Forelimb muscle (tissue), 1 donor: Measurements from ENCODE around the gene CCDC15. TPM values are rescaled to one million over a fixed set of nuclear protein-coding genes. Genes with fewer than 3 reads are reported as not detected.
"Not testable (repeated sequence)": the region's sequence is repeated elsewhere in the genome, so short reads cannot be mapped to it uniquely, and the experiment has no call there.

Experiments used
- DNase-seq: peaks from one replicate; pipeline ENCODE4 v3.0.0-alpha.2; 2013; ENCODE audit warnings: low read depth
- polyA plus RNA-seq: library from polyadenylated mRNA; unstranded; fragments of 120-200 nt; gene quantifications from one replicate; pipeline ENCODE4 v1.2.1, GENCODE V29; 2013; ENCODE audit not compliant: insufficient read length

Gene CCDC15
- polyA plus RNA-seq, 1 donor = 3.0 TPM

GRCh38 chr11:125080531-125080911 lies 126.5 kb downstream of the CCDC15 start:
- no peak for DNase-seq

GRCh38 chr11:125081098-125081798 lies 127.2 kb downstream of the CCDC15 start:
- DNase-seq = no peak

- no peak for DNase-seq
Measured at GRCh38 chr11:125082040-125082439, 128.0 kb downstream of the CCDC15 start.

GRCh38 chr11:125082611-125083311 lies 128.8 kb downstream of the CCDC15 start:
- no peak for DNase-seq

- DNase-seq = no peak
Measured at GRCh38 chr11:125083312-125084056, 129.5 kb downstream of the CCDC15 start.

- no peak for DNase-seq
Measured at GRCh38 chr11:125084057-125084416, 130.0 kb downstream of the CCDC15 start.

GRCh38 chr11:125084761-125085231 lies 130.8 kb downstream of the CCDC15 start:
- no peak for DNase-seq

- no peak for DNase-seq
Measured at GRCh38 chr11:125085301-125086081, 131.5 kb downstream of the CCDC15 start.

- no peak for DNase-seq
Measured at GRCh38 chr11:125086633-125087296, 132.8 kb downstream of the CCDC15 start.

GRCh38 chr11:125088123-125088522 lies 134.1 kb downstream of the CCDC15 start:
- no peak for DNase-seq

GRCh38 chr11:125088576-125089455 lies 134.8 kb downstream of the CCDC15 start:
- DNase-seq = no peak

GRCh38 chr11:125089481-125089880 lies 135.5 kb downstream of the CCDC15 start:
- not testable (repeated sequence) for DNase-seq

- DNase-seq = not testable (repeated sequence)
Measured at GRCh38 chr11:125090151-125090550, 136.1 kb downstream of the CCDC15 start.

- DNase-seq = no peak
Measured at GRCh38 chr11:125090816-125091215, 136.8 kb downstream of the CCDC15 start.

Other genes with a start within 250 kb of the CCDC15 start
- 4.7 TPM for gene NRGN, start 214.3 kb upstream of the CCDC15 start, polyA plus RNA-seq
- 1.1 TPM for gene VSIG2, start 201.9 kb upstream of the CCDC15 start, polyA plus RNA-seq
- gene ESAM, start 191.9 kb upstream of the CCDC15 start, polyA plus RNA-seq = 46.2 TPM
- gene MSANTD2, start 153.8 kb upstream of the CCDC15 start, polyA plus RNA-seq = 15.3 TPM
- gene ROBO3, start 88.8 kb upstream of the CCDC15 start, polyA plus RNA-seq = 34.2 TPM
- gene ROBO4, start 56.3 kb upstream of the CCDC15 start, polyA plus RNA-seq = 23.0 TPM
- 0.20 TPM for gene HEPN1, start 35.0 kb upstream of the CCDC15 start, polyA plus RNA-seq
- gene HEPACAM, start 18.2 kb upstream of the CCDC15 start, polyA plus RNA-seq = 0.06 TPM
- gene SLC37A2, start 109.1 kb downstream of the CCDC15 start, polyA plus RNA-seq = 2.3 TPM
- 19.7 TPM for gene TMEM218, start 157.4 kb downstream of the CCDC15 start, polyA plus RNA-seq
- gene PKNOX2, start 210.5 kb downstream of the CCDC15 start, polyA plus RNA-seq = 27.6 TPM